Peyer's patch (tissue), 4 donors: Measurements from ENCODE around the gene PCGF2. TPM values are rescaled to one million over a fixed set of nuclear protein-coding genes. Genes with fewer than 3 reads are reported as not detected.

Experiments used
- DNase-seq, 3 donors: peaks; one replicate each; pipeline ENCODE4 v3.0.0-alpha.2; 2017 to 2019
- H3K27ac ChIP-seq, 4 donors: fragments of 200-600 bp; sonication (generic); one replicate each; pipeline ENCODE4 v1.5.1; 2016 to 2019
- H3K27me3 ChIP-seq, 2 donors: fragments of 200-600 bp; sonication (generic); one replicate each; pipeline ENCODE4 v1.5.1; 2019
- H3K36me3 ChIP-seq, 3 donors: fragments of 200-600 bp; sonication (generic); one replicate each; pipeline ENCODE4 v1.5.1; 2016 to 2019
- H3K4me1 ChIP-seq, 4 donors: fragments of 200-600 bp; sonication (generic); one replicate each; pipeline ENCODE4 v1.5.1; 2016 to 2019
- H3K4me3 ChIP-seq, 4 donors: fragments of 200-600 bp; sonication (generic); 1 replicate in 3 of 4; 2 replicates in 1 of 4; pipeline ENCODE4 v1.5.1; 2016 to 2019; ENCODE audit warnings: mild to moderate bottlenecking in 1 of 4
- H3K9me3 ChIP-seq, 4 donors: fragments of 200-600 bp; sonication (generic); one replicate each; pipeline ENCODE4 v1.5.1; 2016 to 2019; ENCODE audit warnings: mild to moderate bottlenecking in 1 of 4
- POLR2A ChIP-seq, 2 donors: fragments of 450-650 bp; IDR thresholded peaks; one replicate each; pipeline ENCODE4 v1.5.1; 2017; ENCODE audit warnings: antibody characterized with exemption in 2 of 2, mild to moderate bottlenecking in 2 of 2, moderate library complexity in 2 of 2
- total RNA-seq, 4 donors: library from RNA; depleted of rRNA; stranded (reverse); fragments of >200 nt; gene quantifications; one replicate each; pipeline ENCODE4 v1.1.0, GENCODE V29; 2016
- TF ChIP-seq, protein P1 (sequence below), 6 experiments: fragments of 450-650 bp in 4 of 6; fragments of 200-600 bp in 2 of 6; sonication (generic) in 1 of 6; IDR thresholded peaks; one replicate each; pipeline ENCODE4 v1.5.1; 2017 to 2019; ENCODE audit warnings: antibody characterized with exemption in 6 of 6, mild to moderate bottlenecking in 3 of 6, moderate library complexity in 1 of 6

Gene PCGF2
- total RNA-seq, 4 donors from 2014 or later, result 8.3 to 41.9 (median 14.5) TPM

DNA sequence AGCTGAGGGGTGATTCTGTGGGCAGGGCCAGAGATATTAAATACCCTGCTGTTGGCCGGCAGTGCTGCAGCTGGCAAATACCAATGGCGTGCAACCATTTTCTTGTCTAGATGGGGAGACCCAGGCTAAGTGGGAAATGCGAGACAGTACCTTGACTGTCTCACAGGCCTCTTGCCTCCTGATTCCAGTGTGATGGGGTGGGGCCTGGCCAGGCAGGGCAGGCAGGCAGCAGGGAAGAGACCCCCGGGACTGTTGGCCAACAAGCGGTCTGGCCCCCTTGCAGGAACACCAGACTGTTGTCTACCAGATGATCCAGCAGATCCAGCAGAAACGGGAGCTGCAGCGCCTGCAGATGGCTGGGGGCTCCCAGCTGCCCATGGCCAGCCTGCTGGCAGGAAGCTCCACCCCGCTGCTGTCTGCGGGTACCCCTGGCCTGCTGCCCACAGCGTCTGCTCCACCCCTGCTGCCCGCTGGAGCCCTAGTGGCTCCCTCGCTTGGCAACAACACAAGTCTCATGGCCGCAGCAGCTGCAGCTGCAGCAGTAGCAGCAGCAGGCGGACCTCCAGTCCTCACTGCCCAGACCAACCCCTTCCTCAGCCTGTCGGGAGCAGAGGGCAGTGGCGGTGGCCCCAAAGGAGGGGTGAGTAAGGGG is 23.7 kb downstream of the PCGF2 start:
- Histone ChIP-seq H3K4me1 (peaks cover 3 to 39% (median 20%) of the 10 kb centered on the region in 4 donors), H3K27ac (peak overlapping the region in 1 of 4 donors; percentile 76), H3K36me3 (peaks cover 0 to 34% (median 0%) of the 10 kb centered on the region in 3 donors), H3K4me3 (no peak overlapping the region), H3K27me3 (no peaks in the 10 kb centered on the region), H3K9me3 (no peaks in the 10 kb centered on the region)
- peak in 2 of 3 donors; percentile 65 to 74 for DNase-seq
- TF ChIP-seq, protein P1, sequence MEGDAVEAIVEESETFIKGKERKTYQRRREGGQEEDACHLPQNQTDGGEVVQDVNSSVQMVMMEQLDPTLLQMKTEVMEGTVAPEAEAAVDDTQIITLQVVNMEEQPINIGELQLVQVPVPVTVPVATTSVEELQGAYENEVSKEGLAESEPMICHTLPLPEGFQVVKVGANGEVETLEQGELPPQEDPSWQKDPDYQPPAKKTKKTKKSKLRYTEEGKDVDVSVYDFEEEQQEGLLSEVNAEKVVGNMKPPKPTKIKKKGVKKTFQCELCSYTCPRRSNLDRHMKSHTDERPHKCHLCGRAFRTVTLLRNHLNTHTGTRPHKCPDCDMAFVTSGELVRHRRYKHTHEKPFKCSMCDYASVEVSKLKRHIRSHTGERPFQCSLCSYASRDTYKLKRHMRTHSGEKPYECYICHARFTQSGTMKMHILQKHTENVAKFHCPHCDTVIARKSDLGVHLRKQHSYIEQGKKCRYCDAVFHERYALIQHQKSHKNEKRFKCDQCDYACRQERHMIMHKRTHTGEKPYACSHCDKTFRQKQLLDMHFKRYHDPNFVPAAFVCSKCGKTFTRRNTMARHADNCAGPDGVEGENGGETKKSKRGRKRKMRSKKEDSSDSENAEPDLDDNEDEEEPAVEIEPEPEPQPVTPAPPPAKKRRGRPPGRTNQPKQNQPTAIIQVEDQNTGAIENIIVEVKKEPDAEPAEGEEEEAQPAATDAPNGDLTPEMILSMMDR (IDR thresholded peaks at IDR 0.05), result no peak
- no peak for TF ChIP-seq POLR2A (IDR thresholded peaks at IDR 0.05)

DNA sequence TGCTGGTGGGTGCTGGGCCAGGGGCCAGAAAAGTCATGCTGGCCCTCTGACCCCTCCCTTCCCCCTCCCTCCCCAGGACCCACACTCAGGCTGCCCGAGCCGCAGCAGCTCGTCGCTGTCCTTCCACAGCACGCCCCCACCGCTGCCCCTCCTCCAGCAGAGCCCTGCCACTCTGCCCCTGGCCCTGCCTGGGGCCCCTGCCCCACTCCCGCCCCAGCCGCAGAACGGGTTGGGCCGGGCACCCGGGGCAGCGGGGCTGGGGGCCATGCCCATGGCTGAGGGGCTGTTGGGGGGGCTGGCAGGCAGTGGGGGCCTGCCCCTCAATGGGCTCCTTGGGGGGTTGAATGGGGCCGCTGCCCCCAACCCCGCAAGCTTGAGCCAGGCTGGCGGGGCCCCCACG is 26.3 kb downstream of the PCGF2 start:
- Histone ChIP-seq H3K27ac (no peak overlapping the region), H3K4me3 (no peak overlapping the region), H3K4me1 (peaks cover 0 to 32% (median 0%) of the 10 kb centered on the region in 4 donors), H3K27me3 (no peaks in the 10 kb centered on the region), H3K36me3 (peaks cover 0 to 58% (median 0%) of the 10 kb centered on the region in 3 donors), H3K9me3 (no peaks in the 10 kb centered on the region)
- TF ChIP-seq POLR2A (IDR thresholded peaks at IDR 0.05), result no peak
- TF ChIP-seq, protein P1 (IDR thresholded peaks at IDR 0.05), result no peak
- no peak for DNase-seq

DNA sequence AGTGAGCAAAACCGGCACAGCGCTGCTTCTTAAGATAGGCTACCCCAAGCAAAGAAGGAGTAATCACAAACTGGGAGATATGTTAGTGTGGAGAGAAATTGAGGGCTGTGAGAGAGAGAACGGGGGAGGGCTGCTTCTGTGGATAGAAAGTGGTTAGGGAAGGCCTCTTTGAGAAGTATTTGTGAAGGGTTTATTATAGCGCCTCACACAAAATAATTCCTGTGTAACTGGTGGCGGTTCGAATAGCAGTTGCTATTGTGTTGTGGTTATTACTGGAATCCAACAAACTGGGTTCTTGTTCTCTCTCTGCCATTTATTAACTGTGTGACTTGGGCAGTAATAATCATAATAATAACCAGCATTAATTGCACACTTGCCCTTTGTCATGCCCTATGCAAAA is 27.2 kb downstream of the PCGF2 start:
- Histone ChIP-seq H3K27ac (no peak overlapping the region), H3K36me3 (peaks cover 0 to 66% (median 0%) of the 10 kb centered on the region in 3 donors), H3K9me3 (no peaks in the 10 kb centered on the region), H3K4me1 (peaks cover 0 to 31% (median 0%) of the 10 kb centered on the region in 4 donors), H3K4me3 (no peak overlapping the region), H3K27me3 (no peaks in the 10 kb centered on the region)
- DNase-seq, result no peak
- TF ChIP-seq POLR2A (IDR thresholded peaks at IDR 0.05), result no peak
- TF ChIP-seq, protein P1 (IDR thresholded peaks at IDR 0.05), result no peak

DNA sequence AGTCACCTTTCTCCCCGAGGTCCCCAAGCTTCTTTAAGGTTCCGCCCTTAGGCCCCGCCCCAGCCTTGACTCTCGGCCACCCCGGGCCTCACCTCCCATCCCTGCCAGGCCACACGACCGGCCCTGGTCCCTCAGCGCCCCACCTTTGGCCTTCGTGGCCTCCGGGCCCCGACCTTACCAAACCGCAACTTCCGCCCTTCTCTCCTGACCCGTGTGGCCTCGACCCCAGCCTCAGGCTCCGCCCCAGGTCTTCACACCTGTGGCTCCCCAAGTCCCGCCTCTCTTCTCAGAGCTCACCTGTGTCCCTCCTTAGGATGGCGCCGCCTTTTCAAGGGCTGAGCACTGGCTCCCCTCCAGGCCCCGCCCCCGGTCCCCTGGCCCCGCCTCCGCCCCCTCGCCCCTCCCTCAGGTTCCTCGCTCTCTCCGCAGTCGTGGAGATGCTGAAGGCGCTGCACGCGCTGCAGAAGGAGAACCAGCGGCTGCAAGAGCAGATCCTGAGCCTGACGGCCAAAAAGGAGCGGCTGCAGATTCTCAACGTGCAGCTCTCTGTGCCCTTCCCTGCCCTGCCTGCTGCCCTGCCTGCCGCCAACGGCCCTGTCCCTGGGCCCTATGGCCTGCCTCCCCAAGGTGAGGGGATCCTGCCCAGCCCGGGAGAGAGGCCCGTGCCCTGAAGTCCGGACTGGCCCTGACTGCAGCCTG is 28.0 kb downstream of the PCGF2 start:
- Histone ChIP-seq H3K4me3 (no peak overlapping the region), H3K9me3 (no peaks in the 10 kb centered on the region), H3K27ac (no peak overlapping the region), H3K27me3 (no peaks in the 10 kb centered on the region), H3K4me1 (peaks cover 0 to 22% (median 0%) of the 10 kb centered on the region in 4 donors), H3K36me3 (peaks cover 0 to 75% (median 0%) of the 10 kb centered on the region in 3 donors)
- TF ChIP-seq, protein P1 (IDR thresholded peaks at IDR 0.05), result no peak
- TF ChIP-seq POLR2A (IDR thresholded peaks at IDR 0.05), result no peak
- DNase-seq, result no peak

DNA sequence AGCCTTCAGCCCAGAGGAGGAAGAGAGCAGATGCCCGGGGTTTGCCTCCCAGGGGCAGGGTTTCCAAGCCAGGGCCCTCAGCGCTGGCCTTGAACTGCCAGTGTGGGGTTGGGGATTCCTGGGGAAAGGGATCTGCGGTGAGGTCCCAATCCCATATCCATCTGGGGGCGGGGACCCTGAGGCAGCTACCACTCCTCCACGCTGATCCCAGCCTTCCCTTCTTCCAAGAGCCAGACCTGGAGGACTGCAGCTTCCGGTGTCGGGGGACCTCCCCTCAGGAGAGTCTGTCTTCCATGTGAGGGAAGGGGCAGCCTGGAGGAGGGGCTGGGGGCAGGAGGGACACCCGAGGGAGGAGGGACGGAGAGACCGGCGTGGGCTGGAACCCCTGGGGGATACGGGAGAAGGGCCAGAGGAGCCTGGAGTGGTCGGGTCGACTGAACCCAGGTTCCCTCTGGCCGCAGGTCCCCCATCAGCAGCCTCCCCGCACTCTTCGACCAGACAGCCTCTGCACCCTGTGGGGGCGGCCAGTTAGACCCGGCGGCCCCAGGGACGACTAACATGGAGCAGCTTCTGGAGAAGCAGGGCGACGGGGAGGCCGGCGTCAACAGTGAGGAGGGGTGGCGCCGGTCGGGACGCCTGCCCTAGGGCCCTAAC is 28.7 kb downstream of the PCGF2 start:
- no peak for DNase-seq
- TF ChIP-seq, protein P1 (IDR thresholded peaks at IDR 0.05), result no peak
- TF ChIP-seq POLR2A (IDR thresholded peaks at IDR 0.05), result no peak
- H3K27me3 ChIP-seq, result no peaks in the 10 kb centered on the region
- H3K36me3 ChIP-seq, result peaks cover 0 to 81% (median 0%) of the 10 kb centered on the region in 3 donors
- no peaks in the 10 kb centered on the region for H3K9me3 ChIP-seq
- no peak overlapping the region for H3K27ac ChIP-seq
- peaks cover 0 to 15% (median 0%) of the 10 kb centered on the region in 4 donors for H3K4me1 ChIP-seq
- H3K4me3 ChIP-seq, result no peak overlapping the region
